ENCODE data around the gene UBB. TPM values are rescaled to one million over a fixed set of nuclear protein-coding genes. Genes with fewer than 3 reads are reported as not detected.

UBB gene
- total RNA-seq, 1 experiment from 2014 or later = 1,609 TPM

- H3K27me3 Mint-ChIP-seq (ENCODE audit: low read depth) = peaks cover 1% of the 10 kb centered on the region
- Histone ChIP-seq H3T11ph (ENCODE audit: low read length) (no peak overlapping the region), H3K4ac (ENCODE audit: low read depth, low read length) (no peak overlapping the region), H2BK120ac (ENCODE audit: low read depth, low read length, poor library complexity, severe bottlenecking) (no peak overlapping the region), H3K18ac (ENCODE audit: insufficient read length, low read depth, low read length) (no peak overlapping the region), H4K20me1 (ENCODE audit: control insufficient read depth, insufficient read depth, insufficient read length) (no peaks in the 10 kb centered on the region), H2BK15ac (ENCODE audit: low read depth, low read length) (no peak overlapping the region), H3K4me1 (ENCODE audit: insufficient read depth, low read length) (no peaks in the 10 kb centered on the region; the same call in 1 of the 2 replicates), H3K23me2 (ENCODE audit: insufficient read length, low read depth, low read length, poor library complexity, severe bottlenecking) (no peaks in the 10 kb centered on the region), H3K79me1 (ENCODE audit: insufficient read depth, low read depth, low read length, poor library complexity, severe bottlenecking) (no peaks in the 10 kb centered on the region), H3K27ac (ENCODE audit: insufficient read length, low read depth, low read length) (no peak overlapping the region), H3K23ac (ENCODE audit: insufficient read length, low read depth, low read length) (no peak overlapping the region), H2BK12ac (ENCODE audit: insufficient read length, low read depth, low read length) (no peak overlapping the region), H3K9me3 (ENCODE audit: control insufficient read depth, low read depth, low read length) (no peaks in the 10 kb centered on the region), H2BK5ac (ENCODE audit: insufficient read length, low read length) (no peak overlapping the region), H3K56ac (ENCODE audit: insufficient read length, low read depth, low read length) (no peak overlapping the region), H4K91ac (ENCODE audit: insufficient read length, low read depth, low read length) (no peak overlapping the region), H4K8ac (replicated peaks; ENCODE audit: insufficient read length, low read depth, low read length) (no peak overlapping the region), H2AFZ (ENCODE audit: low read length) (no peak overlapping the region), H3K4me2 (ENCODE audit: insufficient read depth, insufficient read length, low read length) (no peak overlapping the region), H4K5ac (ENCODE audit: insufficient read length, low read depth, low read length) (no peak overlapping the region), H3K27me3 (ENCODE audit: insufficient read depth, low read length) (no peaks in the 10 kb centered on the region), H2AK5ac (ENCODE audit: insufficient read length, low read length) (no peak overlapping the region), H2BK20ac (ENCODE audit: low read depth, low read length, poor library complexity, severe bottlenecking) (no peak overlapping the region), H3K79me2 (ENCODE audit: insufficient read depth, low read length) (no peaks in the 10 kb centered on the region), H3K9ac (ENCODE audit: extremely low read depth, insufficient read length, low read length) (no peak overlapping the region), H3K14ac (ENCODE audit: insufficient read depth, low read length) (no peak overlapping the region)
- H3K9me3 Mint-ChIP-seq = no peaks in the 10 kb centered on the region
- no peak overlapping the region for H3K4me3 Mint-ChIP-seq
- no peak for DNase-seq
- H3K27ac Mint-ChIP-seq = no peak overlapping the region
- TF ChIP-seq CTCF (conservative IDR thresholded peaks at IDR 0.05) = no peak
- WGBS (ENCODE audit: extremely low coverage, insufficient read length, low lambda C conversion rate) = no CpG with 5 or more reads among the region's 10 CpGs
- no peaks in the 10 kb centered on the region for H3K36me3 Mint-ChIP-seq (ENCODE audit: insufficient read depth in 1 of 3, low read depth in 3 of 3)
- H3K4me1 Mint-ChIP-seq = peaks cover 13 to 24% of the 10 kb centered on the region in 2 experiments; a peak in 3 of 4 replicates
Measured at GRCh38 chr17:16419929-16420271, 39.0 kb downstream of the UBB start.
